Trophoblast cell (in vitro differentiated cells and primary cell): ENCODE results near the gene TCF12.
A peak's percentile ranks its signal among the peaks of the same experiment; 100 is the strongest.

ENCODE experiments used
- DNase-seq, 2 donors: peaks; one replicate each; pipeline ENCODE4 v3.0.0-alpha.2; 2016
- H2AFZ ChIP-seq: 2 replicates; pipeline ENCODE4 v1.6.1; 2013; ENCODE audit warnings: low read length, moderate library complexity, mild to moderate bottlenecking; ENCODE audit not compliant: insufficient read depth, poor library complexity
- H2AK5ac ChIP-seq: 2 replicates; pipeline ENCODE4 v1.6.1; 2013; ENCODE audit warnings: mild to moderate bottlenecking, low read length
- H2BK120ac ChIP-seq: 2 replicates; pipeline ENCODE4 v1.6.1; 2013; ENCODE audit warnings: low read length, mild to moderate bottlenecking, moderate library complexity; ENCODE audit not compliant: insufficient read depth, poor library complexity
- H2BK12ac ChIP-seq: 2 replicates; pipeline ENCODE4 v1.6.1; 2013; ENCODE audit warnings: mild to moderate bottlenecking, low read length, moderate library complexity
- H2BK5ac ChIP-seq: 2 replicates; pipeline ENCODE4 v1.6.1; 2013; ENCODE audit warnings: low read length, low read depth, moderate library complexity, mild to moderate bottlenecking; ENCODE audit not compliant: poor library complexity
- H3K14ac ChIP-seq: 2 replicates; pipeline ENCODE4 v1.6.1; 2013; ENCODE audit warnings: mild to moderate bottlenecking, low read length
- H3K18ac ChIP-seq: 2 replicates; pipeline ENCODE4 v1.6.1; 2013; ENCODE audit warnings: mild to moderate bottlenecking, low read length
- H3K23ac ChIP-seq: 2 replicates; pipeline ENCODE4 v1.6.1; 2013; ENCODE audit warnings: low read length
- H3K27ac ChIP-seq: 2 replicates; pipeline ENCODE4 v1.5.1; 2013; ENCODE audit warnings: low read depth, mild to moderate bottlenecking, inconsistent platforms, low read length, moderate library complexity
- H3K27me3 ChIP-seq: 2 replicates; pipeline ENCODE4 v1.6.1; 2013; ENCODE audit warnings: inconsistent platforms, mild to moderate bottlenecking, low read length, moderate library complexity; ENCODE audit not compliant: insufficient read depth
- H3K36me3 ChIP-seq, 2 experiments: 1 replicate in 1 of 2; 2 replicates in 1 of 2; pipeline ENCODE4 v1.6.1; 2013; ENCODE audit warnings: low read length in 2 of 2, mild to moderate bottlenecking in 2 of 2, moderate library complexity in 1 of 2; ENCODE audit not compliant: insufficient read depth in 2 of 2, control insufficient read depth in 1 of 2
- H3K4ac ChIP-seq: 2 replicates; pipeline ENCODE4 v1.6.1; 2013; ENCODE audit warnings: low read depth, mild to moderate bottlenecking, low read length, moderate library complexity
- H3K4me1 ChIP-seq, 2 experiments: 1 replicate in 1 of 2; 2 replicates in 1 of 2; pipeline ENCODE4 v1.6.1; 2013; ENCODE audit warnings: low read length in 2 of 2, mild to moderate bottlenecking in 2 of 2, moderate library complexity in 1 of 2; ENCODE audit not compliant: insufficient read depth in 2 of 2, control insufficient read depth in 1 of 2
- H3K4me2 ChIP-seq: 2 replicates; pipeline ENCODE4 v1.6.1; 2013; ENCODE audit warnings: inconsistent platforms, mild to moderate bottlenecking, low read length, moderate library complexity
- H3K4me3 ChIP-seq: 2 replicates; pipeline ENCODE4 v1.5.1; 2013; ENCODE audit warnings: mild to moderate bottlenecking, low read depth, low read length, inconsistent platforms
- H3K79me1 ChIP-seq: one replicate; pipeline ENCODE4 v1.6.1; 2013; ENCODE audit warnings: low read length
- H3K79me2 ChIP-seq: 2 replicates; pipeline ENCODE4 v1.6.1; 2013; ENCODE audit warnings: low read length, mild to moderate bottlenecking; ENCODE audit not compliant: control insufficient read depth, insufficient read depth, poor library complexity
- H3K9ac ChIP-seq: 2 replicates; pipeline ENCODE4 v1.6.1; 2013; ENCODE audit warnings: mild to moderate bottlenecking, low read length
- H3K9me3 ChIP-seq: 2 replicates; pipeline ENCODE4 v1.6.1; 2013; ENCODE audit warnings: low read depth, mild to moderate bottlenecking, control low read depth, inconsistent platforms, low read length; ENCODE audit not compliant: insufficient read depth
- H4K12ac ChIP-seq: 2 replicates; pipeline ENCODE4 v1.6.1; 2013; ENCODE audit warnings: low read depth, mild to moderate bottlenecking, low read length, moderate library complexity
- H4K8ac ChIP-seq: 2 replicates; pipeline ENCODE4 v1.6.1; 2013; ENCODE audit warnings: low read depth, mild to moderate bottlenecking, low read length, moderate library complexity
- H4K91ac ChIP-seq: one replicate; pipeline ENCODE4 v1.6.1; 2013; ENCODE audit warnings: low read depth, mild to moderate bottlenecking, low read length, moderate library complexity
- WGBS: extraction: QIAGEN DNeasy Blood & Tissue Kit; methylation state at CpG from one replicate; pipeline ENCODE4 v1.1.7; 2013; ENCODE audit warnings: missing lambda C conversion rate; ENCODE audit not compliant: insufficient read length, insufficient coverage; ENCODE audit errors: extremely low coverage; 5-methylcytosine and 5-hydroxymethylcytosine counted together

The TCF12 gene

DNA sequence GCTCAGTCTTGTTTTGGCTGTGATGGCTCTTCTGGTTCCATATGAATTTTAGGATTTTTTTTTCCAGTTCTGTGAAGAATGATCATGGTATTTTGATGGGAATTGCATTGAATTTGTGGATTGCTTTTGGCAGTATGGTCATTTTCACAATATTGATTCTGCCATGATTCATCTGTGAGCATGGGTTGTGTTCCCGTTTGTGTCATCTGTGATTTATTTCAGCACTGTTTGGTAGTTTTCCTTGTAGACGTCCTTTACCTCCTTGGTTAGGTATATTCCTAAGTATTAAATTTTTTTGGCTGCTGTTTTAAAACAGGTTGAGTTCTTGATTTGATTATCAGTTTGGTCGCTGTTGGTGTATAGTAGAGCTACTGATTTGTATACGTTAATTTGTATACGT lies 18.5 kb downstream of the TCF12 start:
- Histone ChIP-seq H3K23ac (no peak overlapping the region), H3K27me3 (no peaks in the 10 kb centered on the region), H3K9ac (no peak overlapping the region), H3K79me2 (peaks cover 4% of the 10 kb centered on the region), H2BK5ac (no peak overlapping the region), H3K18ac (no peak overlapping the region), H3K27ac (no peak overlapping the region), H3K4me3 (no peak overlapping the region), H3K4me1 (peaks cover 0 to 2% of the 10 kb centered on the region in 2 experiments), H4K91ac (no peak overlapping the region), H2BK12ac (no peak overlapping the region), H3K14ac (no peak overlapping the region), H3K4ac (no peak overlapping the region), H2AK5ac (no peak overlapping the region), H4K12ac (no peak overlapping the region), H4K8ac (no peak overlapping the region), H3K36me3 (no peaks in the 10 kb centered on the region), H2AFZ (no peak overlapping the region), H3K9me3 (no peaks in the 10 kb centered on the region), H2BK120ac (no peak overlapping the region), H3K79me1 (no peaks in the 10 kb centered on the region), H3K4me2 (no peak overlapping the region)
- WGBS: 100% methylated on average over 3 of the region's 5 CpGs
- DNase-seq: no peak

DNA sequence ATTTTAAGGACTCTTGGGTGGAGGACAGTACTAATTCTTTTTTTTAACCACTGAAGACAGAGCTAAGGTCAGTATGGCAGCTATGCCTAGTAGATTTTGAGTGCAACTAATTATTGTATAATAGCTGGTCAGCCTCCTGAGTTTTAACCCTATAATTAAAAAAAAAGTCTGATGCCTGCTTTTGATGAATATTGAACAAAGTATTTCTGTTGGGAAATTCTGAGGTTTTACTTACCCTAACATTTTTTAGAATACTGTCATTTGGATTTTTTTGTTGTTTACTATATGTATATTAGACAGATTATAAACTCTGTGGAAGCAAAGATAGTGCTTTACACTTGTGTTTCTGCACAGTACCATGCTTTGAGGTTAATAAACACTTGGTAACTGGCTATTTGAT lies 20.8 kb downstream of the TCF12 start:
- H3K27me3 ChIP-seq: no peaks in the 10 kb centered on the region
- no peak overlapping the region for H3K4me2 ChIP-seq
- H4K12ac ChIP-seq: no peak overlapping the region
- H3K9ac ChIP-seq: no peak overlapping the region
- H2BK12ac ChIP-seq: no peak overlapping the region
- no peak for DNase-seq
- H3K18ac ChIP-seq: no peak overlapping the region
- H3K23ac ChIP-seq: no peak overlapping the region
- H3K14ac ChIP-seq: no peak overlapping the region
- no peak overlapping the region for H2AK5ac ChIP-seq
- no peak overlapping the region for H3K27ac ChIP-seq
- H2BK5ac ChIP-seq: no peak overlapping the region
- no peak overlapping the region for H4K91ac ChIP-seq
- peaks cover 0 to 2% of the 10 kb centered on the region in 2 experiments for H3K4me1 ChIP-seq
- no peaks in the 10 kb centered on the region for H3K36me3 ChIP-seq
- H3K4me3 ChIP-seq: no peak overlapping the region
- no peaks in the 10 kb centered on the region for H3K9me3 ChIP-seq
- H2BK120ac ChIP-seq: no peak overlapping the region
- no peaks in the 10 kb centered on the region for H3K79me1 ChIP-seq
- H2AFZ ChIP-seq: no peak overlapping the region
- H3K79me2 ChIP-seq: peaks cover 4% of the 10 kb centered on the region
- H4K8ac ChIP-seq: no peak overlapping the region
- H3K4ac ChIP-seq: no peak overlapping the region

DNA sequence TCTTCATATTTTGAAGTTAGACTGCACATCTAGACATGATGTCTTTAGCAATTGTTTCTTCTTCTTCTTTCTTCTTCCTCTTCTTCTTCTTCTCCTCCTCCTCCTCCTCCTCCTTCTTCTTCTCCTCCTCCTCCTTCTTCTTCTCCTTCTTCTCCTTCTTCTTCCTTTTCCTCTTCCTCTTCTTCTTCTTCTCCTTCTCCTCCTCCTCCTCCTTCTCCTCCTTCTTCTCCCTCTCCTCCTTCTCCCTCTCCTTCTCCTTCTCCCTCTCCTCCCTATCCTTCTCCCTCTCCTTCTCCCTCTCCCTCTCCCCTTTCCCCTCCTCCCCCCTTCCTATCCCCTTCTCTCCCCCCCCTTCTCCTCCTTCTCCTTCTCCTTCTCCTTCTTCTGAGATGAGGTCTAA lies 21.9 kb downstream of the TCF12 start:
- Histone ChIP-seq H4K91ac (no peak overlapping the region), H2BK12ac (no peak overlapping the region), H3K36me3 (no peaks in the 10 kb centered on the region), H3K4me1 (peaks cover 0 to 2% of the 10 kb centered on the region in 2 experiments), H3K79me1 (no peaks in the 10 kb centered on the region), H3K4me3 (no peak overlapping the region), H2BK120ac (no peak overlapping the region), H4K8ac (no peak overlapping the region), H3K79me2 (peaks cover 2% of the 10 kb centered on the region), H3K27me3 (no peaks in the 10 kb centered on the region), H3K18ac (no peak overlapping the region), H3K9ac (no peak overlapping the region), H3K4me2 (no peak overlapping the region), H2AK5ac (no peak overlapping the region), H3K14ac (no peak overlapping the region), H3K23ac (no peak overlapping the region), H3K4ac (peak overlapping the region; percentile 83), H2AFZ (no peak overlapping the region), H3K9me3 (no peaks in the 10 kb centered on the region), H4K12ac (no peak overlapping the region), H3K27ac (no peak overlapping the region), H2BK5ac (no peak overlapping the region)
- no peak for DNase-seq

DNA sequence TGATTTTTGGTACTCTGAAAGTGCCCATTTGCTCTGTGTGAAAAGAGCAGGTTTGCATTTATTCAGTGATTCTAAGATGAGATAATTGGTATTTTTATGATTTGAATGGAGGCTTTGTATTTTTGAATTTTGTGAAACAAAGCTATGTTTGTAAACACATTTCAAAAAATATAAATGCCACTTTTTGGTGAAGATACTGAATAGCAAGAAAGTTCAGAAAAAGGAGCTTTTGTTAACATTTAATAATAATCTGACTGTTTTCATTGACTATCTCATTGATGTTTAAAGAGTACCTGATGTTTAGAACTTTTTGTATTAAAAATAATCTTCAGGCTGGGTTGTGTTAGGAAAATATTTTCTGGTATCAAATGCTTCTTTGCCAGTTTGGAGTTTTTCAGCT lies 23.7 kb downstream of the TCF12 start:
- no peaks in the 10 kb centered on the region for H3K9me3 ChIP-seq
- H3K14ac ChIP-seq: no peak overlapping the region
- peaks cover 2 to 4% of the 10 kb centered on the region in 2 experiments for H3K4me1 ChIP-seq
- peaks cover 0 to 2% of the 10 kb centered on the region in 2 experiments for H3K36me3 ChIP-seq
- H2BK5ac ChIP-seq: no peak overlapping the region
- H3K27me3 ChIP-seq: no peaks in the 10 kb centered on the region
- no peak overlapping the region for H3K23ac ChIP-seq
- H3K27ac ChIP-seq: no peak overlapping the region
- H2BK12ac ChIP-seq: no peak overlapping the region
- H4K8ac ChIP-seq: no peak overlapping the region
- H3K4me3 ChIP-seq: no peak overlapping the region
- H3K18ac ChIP-seq: no peak overlapping the region
- H3K4me2 ChIP-seq: no peak overlapping the region
- H3K79me1 ChIP-seq: no peaks in the 10 kb centered on the region
- no peak overlapping the region for H2BK120ac ChIP-seq
- peaks cover 4% of the 10 kb centered on the region for H3K79me2 ChIP-seq
- H4K91ac ChIP-seq: no peak overlapping the region
- H2AK5ac ChIP-seq: no peak overlapping the region
- H3K9ac ChIP-seq: no peak overlapping the region
- no peak for DNase-seq
- no peak overlapping the region for H2AFZ ChIP-seq
- no peak overlapping the region for H4K12ac ChIP-seq
- H3K4ac ChIP-seq: no peak overlapping the region

DNA sequence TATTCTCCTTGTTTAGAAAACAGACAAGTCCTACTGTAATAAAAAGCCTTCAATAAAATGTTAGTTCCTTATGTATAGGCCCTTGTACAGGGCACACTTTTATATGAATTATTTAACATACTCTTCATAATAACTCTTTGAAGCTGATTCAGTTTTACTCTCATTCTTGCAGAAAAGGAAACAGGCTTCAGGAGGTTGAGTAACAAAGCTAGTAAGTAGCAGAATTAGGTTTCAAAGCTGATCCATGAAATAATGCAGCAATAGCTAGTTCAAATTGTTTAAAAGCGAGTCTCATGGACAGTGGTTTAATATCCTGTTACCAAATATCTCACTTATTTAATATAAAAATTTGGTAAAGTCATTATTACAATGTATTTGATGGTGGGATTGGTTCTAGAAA lies 25.0 kb downstream of the TCF12 start:
- H3K4me3 ChIP-seq: no peak overlapping the region
- H4K91ac ChIP-seq: no peak overlapping the region
- no peak overlapping the region for H3K4me2 ChIP-seq
- H4K8ac ChIP-seq: no peak overlapping the region
- H3K79me1 ChIP-seq: no peaks in the 10 kb centered on the region
- peaks cover 3 to 5% of the 10 kb centered on the region in 2 experiments for H3K4me1 ChIP-seq
- no peak overlapping the region for H3K18ac ChIP-seq
- no peak overlapping the region for H2AFZ ChIP-seq
- peaks cover 4% of the 10 kb centered on the region for H3K79me2 ChIP-seq
- no peak overlapping the region for H3K4ac ChIP-seq
- peaks cover 0 to 2% of the 10 kb centered on the region in 2 experiments for H3K36me3 ChIP-seq
- H3K9me3 ChIP-seq: no peaks in the 10 kb centered on the region
- no peak overlapping the region for H2BK5ac ChIP-seq
- H3K23ac ChIP-seq: no peak overlapping the region
- no CpG with 5 or more reads among the region's 1 CpG for WGBS
- H3K27me3 ChIP-seq: no peaks in the 10 kb centered on the region
- no peak overlapping the region for H2AK5ac ChIP-seq
- no peak overlapping the region for H3K9ac ChIP-seq
- no peak overlapping the region for H2BK120ac ChIP-seq
- no peak for DNase-seq
- H3K14ac ChIP-seq: no peak overlapping the region
- H2BK12ac ChIP-seq: no peak overlapping the region
- H3K27ac ChIP-seq: no peak overlapping the region
- no peak overlapping the region for H4K12ac ChIP-seq
